Measurements from ENCODE around the gene PAX2. TPM values are rescaled to one million over a fixed set of nuclear protein-coding genes. Genes with fewer than 3 reads are reported as not detected.

PAX2 gene
- total RNA-seq, 4 donors from 2014 or later, result not detected

- intact Hi-C loops (cut with DNase I; ENCODE audit: low total_unique reads), result no loop called here
- in situ Hi-C loops (cut with MboI; ENCODE audit: low pct_ligation_motif_present in 1 of 4, low pct_unique_long_range_greater_than_20kb in 1 of 4, low sequenced_read_pairs in 3 of 4), result no loop called here
- TF ChIP-seq EP300 (IDR thresholded peaks at IDR 0.05; ENCODE audit: low read depth) (no peak), POLR2A (IDR thresholded peaks at IDR 0.05) (no peak)
- DNase-seq, result no peak
- no peak overlapping the region for H3K4me3 ChIP-seq
- H3K27ac ChIP-seq, result no peak overlapping the region
- no peaks in the 10 kb centered on the region for H3K4me1 ChIP-seq
- 38 to 54% methylated on average over 2 to 5 of the region's 5 CpGs for WGBS, 2 donors (ENCODE audit: low coverage in 1 of 2)
- H3K27me3 ChIP-seq, result peaks cover 91% of the 10 kb centered on the region
- H3K36me3 ChIP-seq, result no peaks in the 10 kb centered on the region
- no peaks in the 10 kb centered on the region for H3K9me3 ChIP-seq
Measured at GRCh38 chr10:100760726-100761125, 15.3 kb downstream of the PAX2 start.

DNA sequence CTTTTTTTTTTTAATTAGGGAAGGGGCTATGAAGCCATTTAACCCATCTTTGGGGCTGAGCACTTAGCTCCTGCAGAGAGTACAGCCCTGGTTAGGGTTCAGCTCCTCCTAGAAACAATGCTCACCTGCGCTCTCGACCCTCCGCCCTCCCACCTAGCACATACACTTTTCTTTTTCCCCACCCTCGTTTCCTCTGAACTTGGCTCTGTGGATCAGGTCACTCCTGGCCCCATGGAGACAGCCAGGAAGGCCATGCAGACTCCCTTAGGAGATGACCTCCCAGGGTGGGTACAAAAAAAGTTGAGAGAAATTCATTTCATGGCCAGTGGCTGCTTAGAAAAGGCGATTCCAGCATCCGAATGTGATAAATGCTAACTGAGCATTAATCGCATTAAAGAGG is 15.8 kb downstream of the PAX2 start:
- intact Hi-C loops (cut with DNase I; ENCODE audit: low total_unique reads) (no loop called here), in situ Hi-C loops (cut with MboI; ENCODE audit: low pct_ligation_motif_present in 1 of 4, low pct_unique_long_range_greater_than_20kb in 1 of 4, low sequenced_read_pairs in 3 of 4) (no loop called here)
- no peak for DNase-seq
- no peaks in the 10 kb centered on the region for H3K36me3 ChIP-seq
- no peaks in the 10 kb centered on the region for H3K4me1 ChIP-seq
- 74 to 89% methylated on average over 3 to 7 of the region's 7 CpGs for WGBS, 2 donors (ENCODE audit: low coverage in 1 of 2)
- H3K27ac ChIP-seq, result no peak overlapping the region
- peaks cover 91% of the 10 kb centered on the region for H3K27me3 ChIP-seq
- no peak for TF ChIP-seq POLR2A (IDR thresholded peaks at IDR 0.05)
- no peak for TF ChIP-seq POLR2AphosphoS5 (IDR thresholded peaks at IDR 0.05)
- TF ChIP-seq EP300 (IDR thresholded peaks at IDR 0.05; ENCODE audit: low read depth), result no peak
- no peak for TF ChIP-seq CTCF (IDR thresholded peaks at IDR 0.05)
- H3K4me3 ChIP-seq, result no peak overlapping the region
- no peaks in the 10 kb centered on the region for H3K9me3 ChIP-seq

DNA sequence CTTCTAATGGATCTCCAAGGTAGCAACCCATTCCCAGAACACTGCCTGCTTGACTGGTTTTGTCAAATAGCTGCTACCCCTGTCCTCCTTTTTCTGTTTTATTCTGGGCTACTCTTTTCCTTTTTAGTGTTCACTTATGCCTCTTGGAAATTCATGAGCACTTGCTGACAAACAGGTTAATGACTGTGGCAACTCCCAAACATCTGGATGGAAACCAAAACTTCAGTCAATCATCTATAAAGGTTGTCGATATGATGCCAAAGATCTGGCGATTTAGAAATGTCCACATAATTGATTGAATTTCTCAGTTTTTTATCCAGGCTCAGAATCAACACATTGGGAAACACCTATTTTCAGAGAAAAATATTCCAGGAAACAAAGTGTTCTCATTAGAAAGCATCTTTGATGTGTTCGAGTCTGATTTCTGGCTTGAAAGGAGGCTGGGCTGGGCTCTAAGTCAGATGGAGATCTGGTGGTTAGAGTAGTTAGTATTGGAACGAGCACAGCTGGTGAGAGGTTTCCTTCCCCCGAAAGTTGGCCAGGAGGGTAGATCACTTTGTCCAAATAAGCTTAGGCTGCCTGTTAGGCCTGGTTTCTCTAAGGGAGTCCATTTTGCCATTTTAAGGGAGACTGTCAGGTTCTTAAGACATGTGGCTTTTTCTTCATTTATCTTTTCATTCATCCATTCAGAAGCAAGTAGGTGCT is 17.8 kb downstream of the PAX2 start:
- Histone ChIP-seq H3K27me3 (peaks cover 89% of the 10 kb centered on the region), H3K27ac (no peak overlapping the region), H3K4me1 (no peaks in the 10 kb centered on the region), H3K36me3 (no peaks in the 10 kb centered on the region), H3K4me3 (no peak overlapping the region), H3K9me3 (no peaks in the 10 kb centered on the region)
- intact Hi-C loops (cut with DNase I; ENCODE audit: low total_unique reads), result no loop called here
- TF ChIP-seq EP300 (IDR thresholded peaks at IDR 0.05; ENCODE audit: low read depth) (no peak), POLR2AphosphoS5 (IDR thresholded peaks at IDR 0.05) (no peak), CTCF (IDR thresholded peaks at IDR 0.05) (no peak), POLR2A (IDR thresholded peaks at IDR 0.05) (no peak)
- in situ Hi-C loops (cut with MboI; ENCODE audit: low pct_ligation_motif_present in 1 of 4, low pct_unique_long_range_greater_than_20kb in 1 of 4, low sequenced_read_pairs in 3 of 4), result no loop called here
- DNase-seq, result no peak
- WGBS, 2 donors (ENCODE audit: low coverage in 1 of 2), result 52 to 62% methylated on average over 3 to 5 of the region's 5 CpGs

DNA sequence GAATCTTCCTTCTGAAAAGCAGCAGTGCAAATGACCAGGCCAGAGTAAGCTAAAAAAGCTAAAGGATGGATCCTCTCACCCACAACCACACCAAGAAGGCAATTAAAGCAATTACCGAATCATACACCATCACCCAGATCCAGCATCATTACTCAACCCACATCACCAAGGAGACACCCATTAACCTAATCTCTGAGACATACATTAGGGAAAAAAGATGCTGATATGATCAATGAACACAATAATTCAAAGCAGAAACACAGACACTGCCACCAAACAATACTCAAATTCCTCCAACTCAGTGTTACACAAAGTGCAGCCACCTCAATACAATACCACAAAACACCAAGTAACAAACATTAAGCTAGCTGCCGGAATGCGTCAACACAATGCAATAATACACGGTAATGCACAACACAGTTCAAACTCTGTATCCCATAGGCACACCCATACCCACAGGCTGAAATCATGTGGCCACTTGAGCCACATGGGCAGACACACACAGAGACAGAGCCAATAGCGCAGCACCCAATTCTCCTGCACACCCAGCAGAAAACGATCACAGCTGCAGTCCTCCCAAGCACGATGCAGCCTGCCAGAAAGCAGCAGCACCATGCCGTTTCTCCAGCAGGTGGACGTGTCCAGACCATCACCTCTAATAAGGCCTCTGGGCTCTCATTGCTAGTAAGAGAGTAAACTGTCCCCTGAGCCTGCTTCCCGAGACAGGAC is 21.5 kb downstream of the PAX2 start:
- H3K4me3 ChIP-seq, result no peak overlapping the region
- WGBS, 2 donors (ENCODE audit: low coverage in 1 of 2), result 57 to 65% methylated on average over 2 to 10 of the region's 10 CpGs
- H3K27ac ChIP-seq, result no peak overlapping the region
- H3K36me3 ChIP-seq, result no peaks in the 10 kb centered on the region
- no peak for DNase-seq
- no peak for TF ChIP-seq CTCF (IDR thresholded peaks at IDR 0.05)
- no peak for TF ChIP-seq POLR2AphosphoS5 (IDR thresholded peaks at IDR 0.05)
- TF ChIP-seq EP300 (IDR thresholded peaks at IDR 0.05; ENCODE audit: low read depth), result no peak
- TF ChIP-seq POLR2A (IDR thresholded peaks at IDR 0.05), result no peak
- H3K4me1 ChIP-seq, result no peaks in the 10 kb centered on the region
- in situ Hi-C loops (cut with MboI; ENCODE audit: low pct_ligation_motif_present in 1 of 4, low pct_unique_long_range_greater_than_20kb in 1 of 4, low sequenced_read_pairs in 3 of 4), result no loop called here
- intact Hi-C loops (cut with DNase I; ENCODE audit: low total_unique reads), result no loop called here
- H3K27me3 ChIP-seq, result peaks cover 84% of the 10 kb centered on the region
- no peaks in the 10 kb centered on the region for H3K9me3 ChIP-seq
